ENCODE data around the gene PARP11. TPM values are rescaled to one million over a fixed set of nuclear protein-coding genes. Genes with fewer than 3 reads are reported as not detected.

The PARP11 gene
- polyA plus RNA-seq, 4 donors, result 1.3 to 7.9 (median 4.3) TPM

GRCh38 chr12:3892631-3893030 is 19.4 kb upstream of the PARP11 start:
- Histone ChIP-seq H3K4me3 (ENCODE audit: low read depth in 1 of 3, low read length in 3 of 3) (no peak overlapping the region), H3K4me1 (ENCODE audit: control insufficient read depth in 3 of 3, insufficient read depth in 2 of 3, low read depth in 1 of 3, low read length in 2 of 3) (peaks cover 0 to 8% (median 3%) of the 10 kb centered on the region in 3 donors), H3K27ac (ENCODE audit: low read depth in 1 of 3, low read length in 2 of 3) (no peak overlapping the region), H3K27me3 (ENCODE audit: control insufficient read depth in 3 of 3, insufficient read depth in 3 of 3, low read length in 3 of 3) (no peaks in the 10 kb centered on the region), H3K9me3 (ENCODE audit: control insufficient read depth in 2 of 2, insufficient read depth in 1 of 2, low read depth in 1 of 2, low read length in 1 of 2) (no peaks in the 10 kb centered on the region), H3K36me3 (ENCODE audit: control insufficient read depth in 3 of 3, insufficient read depth in 2 of 3, low read depth in 1 of 3, low read length in 3 of 3) (no peaks in the 10 kb centered on the region)
- no peak for DNase-seq
- WGBS, 3 donors, result 89 to 97% (median 90%) methylated on average over 2 of the region's 2 CpGs
- no peak for FAIRE-seq

GRCh38 chr12:3891201-3891600 is 18.0 kb upstream of the PARP11 start:
- DNase-seq, result peak in 1 of 2 donors; percentile 49
- WGBS, 3 donors, result 23 to 43% (median 30%) methylated on average over 10 of the region's 10 CpGs
- H3K9me3 ChIP-seq (ENCODE audit: control insufficient read depth in 2 of 2, insufficient read depth in 1 of 2, low read depth in 1 of 2, low read length in 1 of 2), result no peaks in the 10 kb centered on the region

GRCh38 chr12:3888659-3889058 is 15.5 kb upstream of the PARP11 start:
- H3K27me3 ChIP-seq (ENCODE audit: control insufficient read depth in 3 of 3, insufficient read depth in 3 of 3, low read length in 3 of 3), result no peaks in the 10 kb centered on the region
- no peak overlapping the region for H3K27ac ChIP-seq (ENCODE audit: low read depth in 1 of 3, low read length in 2 of 3)
- no peaks in the 10 kb centered on the region for H3K36me3 ChIP-seq (ENCODE audit: control insufficient read depth in 3 of 3, insufficient read depth in 2 of 3, low read depth in 1 of 3, low read length in 3 of 3)
- no peak for FAIRE-seq
- 87 to 90% (median 87%) methylated on average over 7 of the region's 7 CpGs for WGBS, 3 donors
- DNase-seq, result no peak
- peaks cover 0 to 8% (median 0%) of the 10 kb centered on the region in 3 donors for H3K4me1 ChIP-seq (ENCODE audit: control insufficient read depth in 3 of 3, insufficient read depth in 2 of 3, low read depth in 1 of 3, low read length in 2 of 3)
- H3K4me3 ChIP-seq (ENCODE audit: low read depth in 1 of 3, low read length in 3 of 3), result no peak overlapping the region
- no peaks in the 10 kb centered on the region for H3K9me3 ChIP-seq (ENCODE audit: control insufficient read depth in 2 of 2, insufficient read depth in 1 of 2, low read depth in 1 of 2, low read length in 1 of 2)

More at GRCh38 chr12:3891201-3891600, 18.0 kb upstream of the PARP11 start:
- Histone ChIP-seq H3K27me3 (ENCODE audit: control insufficient read depth in 3 of 3, insufficient read depth in 3 of 3, low read length in 3 of 3) (no peaks in the 10 kb centered on the region), H3K4me1 (ENCODE audit: control insufficient read depth in 3 of 3, insufficient read depth in 2 of 3, low read depth in 1 of 3, low read length in 2 of 3) (peaks cover 0 to 8% (median 0%) of the 10 kb centered on the region in 3 donors), H3K4me3 (ENCODE audit: low read depth in 1 of 3, low read length in 3 of 3) (no peak overlapping the region), H3K27ac (ENCODE audit: low read depth in 1 of 3, low read length in 2 of 3) (peak overlapping the region in 1 of 3 donors; percentile 44), H3K36me3 (ENCODE audit: control insufficient read depth in 3 of 3, insufficient read depth in 2 of 3, low read depth in 1 of 3, low read length in 3 of 3) (no peaks in the 10 kb centered on the region)
- FAIRE-seq, result no peak

DNA sequence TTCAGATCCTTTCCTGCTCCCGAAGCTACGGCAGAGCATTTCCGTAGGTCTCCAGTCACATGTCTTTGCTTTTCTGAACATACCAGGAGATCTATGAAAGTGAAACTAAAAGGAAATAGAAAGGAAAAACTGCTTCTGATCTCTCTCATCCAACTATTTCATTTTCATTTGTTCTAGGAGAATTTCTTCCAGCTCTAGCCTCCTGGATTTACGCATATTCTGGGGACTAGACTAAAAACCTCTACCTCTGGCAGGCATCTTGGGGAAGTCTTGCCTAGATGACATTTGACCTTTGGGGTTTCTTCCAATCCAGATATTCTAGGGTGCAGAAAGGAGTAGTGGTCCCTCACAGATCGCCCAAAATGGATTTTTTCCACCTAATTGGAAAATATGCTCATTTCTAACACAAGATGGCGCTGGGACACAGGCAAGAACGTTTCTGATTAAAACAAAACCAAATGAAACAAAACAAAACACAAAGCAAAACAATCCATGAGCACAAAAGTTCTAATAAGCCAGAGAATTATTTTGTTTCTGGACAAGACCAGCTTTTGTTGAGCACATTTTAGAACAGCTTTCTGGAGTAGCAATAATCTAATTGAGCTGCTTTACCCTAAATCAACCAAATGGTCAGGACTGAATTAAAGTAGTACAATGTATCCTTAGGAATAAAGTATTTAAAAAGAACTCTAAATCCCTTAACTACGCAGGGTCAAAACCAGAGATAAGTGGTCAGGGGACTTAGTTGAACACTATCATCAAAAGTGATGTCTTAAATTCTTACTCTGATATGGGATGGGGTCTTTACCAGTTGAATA is 12.3 kb upstream of the PARP11 start:
- FAIRE-seq, result no peak
- Histone ChIP-seq H3K4me1 (ENCODE audit: control insufficient read depth in 3 of 3, insufficient read depth in 2 of 3, low read depth in 1 of 3, low read length in 2 of 3) (no peaks in the 10 kb centered on the region), H3K36me3 (ENCODE audit: control insufficient read depth in 3 of 3, insufficient read depth in 2 of 3, low read depth in 1 of 3, low read length in 3 of 3) (no peaks in the 10 kb centered on the region), H3K27me3 (ENCODE audit: control insufficient read depth in 3 of 3, insufficient read depth in 3 of 3, low read length in 3 of 3) (peaks cover 0 to 3% (median 0%) of the 10 kb centered on the region in 3 donors), H3K27ac (ENCODE audit: low read depth in 1 of 3, low read length in 2 of 3) (peak overlapping the region in 2 of 3 donors; percentile 64 to 70), H3K4me3 (ENCODE audit: low read depth in 1 of 3, low read length in 3 of 3) (peak overlapping the region in 1 of 3 donors; percentile 35), H3K9me3 (ENCODE audit: control insufficient read depth in 2 of 2, insufficient read depth in 1 of 2, low read depth in 1 of 2, low read length in 1 of 2) (no peaks in the 10 kb centered on the region)
- WGBS, 3 donors, result 18 to 30% (median 26%) methylated on average over 8 of the region's 8 CpGs
- peak; percentile 53 to 69 for DNase-seq

DNA sequence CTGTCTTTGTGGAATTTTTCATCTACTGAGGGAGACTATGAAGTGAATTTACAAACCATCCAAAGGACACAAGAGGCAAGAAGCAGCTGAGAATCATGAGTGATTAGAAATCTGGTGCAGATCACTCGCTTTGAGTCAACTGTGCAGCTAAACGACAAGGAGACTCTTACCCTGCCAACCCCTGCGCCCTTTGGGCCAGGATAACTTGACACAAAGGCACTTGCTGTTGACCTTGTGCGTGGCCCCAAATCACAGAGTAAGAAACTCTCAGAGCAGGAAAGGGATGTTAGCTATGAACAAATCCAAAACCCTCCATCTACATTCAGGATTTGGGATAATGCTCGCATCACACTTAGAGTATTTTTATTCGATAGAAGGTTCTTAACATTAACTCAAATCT is 11.5 kb upstream of the PARP11 start:
- 74 to 80% (median 77%) methylated on average over 6 of the region's 6 CpGs for WGBS, 3 donors
- Histone ChIP-seq H3K4me3 (ENCODE audit: low read depth in 1 of 3, low read length in 3 of 3) (no peak overlapping the region), H3K27me3 (ENCODE audit: control insufficient read depth in 3 of 3, insufficient read depth in 3 of 3, low read length in 3 of 3) (peaks cover 0 to 3% (median 0%) of the 10 kb centered on the region in 3 donors), H3K4me1 (ENCODE audit: control insufficient read depth in 3 of 3, insufficient read depth in 2 of 3, low read depth in 1 of 3, low read length in 2 of 3) (no peaks in the 10 kb centered on the region), H3K36me3 (ENCODE audit: control insufficient read depth in 3 of 3, insufficient read depth in 2 of 3, low read depth in 1 of 3, low read length in 3 of 3) (no peaks in the 10 kb centered on the region), H3K27ac (ENCODE audit: low read depth in 1 of 3, low read length in 2 of 3) (peak overlapping the region in 2 of 3 donors; percentile 22 to 70), H3K9me3 (ENCODE audit: control insufficient read depth in 2 of 2, insufficient read depth in 1 of 2, low read depth in 1 of 2, low read length in 1 of 2) (no peaks in the 10 kb centered on the region)
- DNase-seq (no peak), FAIRE-seq (no peak)

DNA sequence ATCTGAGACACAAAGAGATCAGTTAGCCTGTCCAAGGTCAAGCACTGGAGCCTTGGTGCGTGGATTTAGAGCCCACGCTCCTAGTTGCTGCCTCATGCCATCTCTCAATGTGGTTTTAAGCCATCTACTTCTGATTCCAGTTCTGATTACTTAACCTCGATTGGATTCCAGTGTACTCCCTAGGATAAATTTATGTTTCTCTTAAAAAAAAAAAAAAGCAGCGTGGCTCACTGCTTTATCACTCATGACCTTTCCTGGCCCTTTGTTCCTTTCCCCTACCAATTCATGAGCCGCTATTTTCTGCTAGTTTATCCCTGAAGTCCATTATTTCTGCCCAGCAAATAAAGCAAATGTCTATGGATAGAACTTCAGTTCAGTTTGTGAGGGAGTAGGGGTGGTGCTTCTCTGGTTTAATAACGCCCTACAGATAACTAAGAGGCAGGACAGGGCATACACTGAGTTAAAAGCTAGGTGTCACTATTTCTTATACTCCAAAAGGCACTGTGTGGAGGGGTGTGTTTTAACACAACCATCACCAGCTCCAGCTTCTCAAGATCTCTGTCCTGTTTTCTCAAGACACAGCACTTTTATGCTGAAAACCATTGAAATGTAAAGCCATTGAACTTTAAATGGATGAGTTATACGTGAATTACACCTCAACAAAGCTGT is 9.8 kb upstream of the PARP11 start:
- FAIRE-seq (no peak), DNase-seq (peak; percentile 37 to 40)
- H3K4me3 ChIP-seq (ENCODE audit: low read depth in 1 of 3, low read length in 3 of 3), result no peak overlapping the region
- peaks cover 0 to 5% of the 10 kb centered on the region in 2 donors for H3K9me3 ChIP-seq (ENCODE audit: control insufficient read depth in 2 of 2, insufficient read depth in 1 of 2, low read depth in 1 of 2, low read length in 1 of 2)
- H3K27me3 ChIP-seq (ENCODE audit: control insufficient read depth in 3 of 3, insufficient read depth in 3 of 3, low read length in 3 of 3), result peaks cover 0 to 3% (median 0%) of the 10 kb centered on the region in 3 donors
- 28 to 47% (median 33%) methylated on average over 7 of the region's 7 CpGs for WGBS, 3 donors
- no peaks in the 10 kb centered on the region for H3K36me3 ChIP-seq (ENCODE audit: control insufficient read depth in 3 of 3, insufficient read depth in 2 of 3, low read depth in 1 of 3, low read length in 3 of 3)
- H3K4me1 ChIP-seq (ENCODE audit: control insufficient read depth in 3 of 3, insufficient read depth in 2 of 3, low read depth in 1 of 3, low read length in 2 of 3), result no peaks in the 10 kb centered on the region
- no peak overlapping the region for H3K27ac ChIP-seq (ENCODE audit: low read depth in 1 of 3, low read length in 2 of 3)

- Histone ChIP-seq H3K27ac (ENCODE audit: low read depth in 1 of 3, low read length in 2 of 3) (no peak overlapping the region), H3K36me3 (ENCODE audit: control insufficient read depth in 3 of 3, insufficient read depth in 2 of 3, low read depth in 1 of 3, low read length in 3 of 3) (no peaks in the 10 kb centered on the region), H3K4me3 (ENCODE audit: low read depth in 1 of 3, low read length in 3 of 3) (no peak overlapping the region), H3K27me3 (ENCODE audit: control insufficient read depth in 3 of 3, insufficient read depth in 3 of 3, low read length in 3 of 3) (peaks cover 0 to 3% (median 0%) of the 10 kb centered on the region in 3 donors), H3K9me3 (ENCODE audit: control insufficient read depth in 2 of 2, insufficient read depth in 1 of 2, low read depth in 1 of 2, low read length in 1 of 2) (peaks cover 0 to 5% of the 10 kb centered on the region in 2 donors), H3K4me1 (ENCODE audit: control insufficient read depth in 3 of 3, insufficient read depth in 2 of 3, low read depth in 1 of 3, low read length in 2 of 3) (no peaks in the 10 kb centered on the region)
- 44 to 64% (median 51%) methylated on average over 4 of the region's 4 CpGs for WGBS, 3 donors
- no peak for DNase-seq
- no peak for FAIRE-seq
Observed at GRCh38 chr12:3882406-3882805, 9.2 kb upstream of the PARP11 start.

GRCh38 chr12:3881281-3881950 is 8.2 kb upstream of the PARP11 start:
- Histone ChIP-seq H3K4me3 (ENCODE audit: low read depth in 1 of 3, low read length in 3 of 3) (no peak overlapping the region), H3K9me3 (ENCODE audit: control insufficient read depth in 2 of 2, insufficient read depth in 1 of 2, low read depth in 1 of 2, low read length in 1 of 2) (peaks cover 0 to 5% of the 10 kb centered on the region in 2 donors), H3K27ac (ENCODE audit: low read depth in 1 of 3, low read length in 2 of 3) (no peak overlapping the region), H3K27me3 (ENCODE audit: control insufficient read depth in 3 of 3, insufficient read depth in 3 of 3, low read length in 3 of 3) (peaks cover 0 to 3% (median 0%) of the 10 kb centered on the region in 3 donors), H3K4me1 (ENCODE audit: control insufficient read depth in 3 of 3, insufficient read depth in 2 of 3, low read depth in 1 of 3, low read length in 2 of 3) (no peaks in the 10 kb centered on the region), H3K36me3 (ENCODE audit: control insufficient read depth in 3 of 3, insufficient read depth in 2 of 3, low read depth in 1 of 3, low read length in 3 of 3) (no peaks in the 10 kb centered on the region)
- 78 to 80% (median 79%) methylated on average over 11 of the region's 11 CpGs for WGBS, 3 donors
- DNase-seq (no peak), FAIRE-seq (no peak)
